ENCODE data around the gene MACROD1.

GRCh38 chr11:64152841-64153691, 12.8 kb downstream of the MACROD1 start:
- TF ChIP-seq CTCF (IDR thresholded peaks at IDR 0.05) (peak; percentile 97 to 100 (median 99)), POLR2A (IDR thresholded peaks at IDR 0.05) (no peak), EP300 (IDR thresholded peaks at IDR 0.05) (no peak)
